SK-N-SH (cell line): ENCODE measurements around the gene PSMB5. TPM values are rescaled to one million over a fixed set of nuclear protein-coding genes. Genes with fewer than 3 reads are reported as not detected.

Experiments used
- CTCF ChIA-PET: fragments of 300-600, 350-600 bp; formaldehyde crosslinking; extraction: SDS; loops from one replicate; lab custom pipeline; 2021; lab: Yijun Ruan, JAX
- POLR2A ChIA-PET: fragments of 350-600 bp; sonication (Branson Sonifier 250); formaldehyde crosslinking; extraction: SDS; loops from one replicate; lab custom pipeline; 2020; ENCODE audit warnings: antibody characterized with exemption, inconsistent platforms; lab: Yijun Ruan, JAX
- DNase-seq: peaks from one replicate; pipeline ENCODE4 v3.0.0; 2012
- H2AFZ ChIP-seq: fragments of 200-600 bp; sonication (generic); 2 replicates; pipeline ENCODE4 v1.8.1; 2016; ENCODE audit warnings: antibody characterized with exemption, mild to moderate bottlenecking, low read depth
- H3F3A ChIP-seq: fragments of 200-600 bp; sonication (generic); replicated peaks from 2 replicates; pipeline ENCODE3; 2016; ENCODE audit warnings: antibody characterized with exemption, mild to moderate bottlenecking; ENCODE audit not compliant: insufficient read depth
- H3K27ac ChIP-seq, 2 experiments: fragments of 200-500 bp in 1 of 2; fragments of 200-600 bp in 1 of 2; sonication (Bioruptor generic) in 1 of 2; sonication (generic), shearing (Covaris generic) in 1 of 2; 2 replicates each; pipeline versions ENCODE4 v1.5.1 to v1.6.1; 2014 to 2016; ENCODE audit warnings: low read depth in 2 of 2, inconsistent platforms in 1 of 2, low read length in 1 of 2, mild to moderate bottlenecking in 1 of 2, mixed read lengths in 1 of 2
- H3K27me3 ChIP-seq: fragments of 200-600 bp; sonication (generic), shearing (Covaris generic); 2 replicates; pipeline ENCODE4 v1.6.1; 2016; ENCODE audit warnings: mixed run types; ENCODE audit not compliant: insufficient read depth
- H3K36me3 ChIP-seq, 2 experiments: fragments of 200-500 bp in 1 of 2; fragments of 200-600 bp in 1 of 2; sonication (Bioruptor generic) in 1 of 2; sonication (generic) in 1 of 2; replicated peaks in 1 of 2; 2 replicates each; pipeline versions ENCODE3 to v1.5.1; 2014 to 2016; ENCODE audit warnings: low read length in 1 of 2, mild to moderate bottlenecking in 1 of 2; ENCODE audit not compliant: insufficient read depth in 2 of 2, control insufficient read depth in 1 of 2
- H3K4me1 ChIP-seq, 2 experiments: fragments of 200-500 bp in 1 of 2; fragments of 200-600 bp in 1 of 2; sonication (Bioruptor generic) in 1 of 2; sonication (generic), shearing (Covaris generic) in 1 of 2; 2 replicates each; pipeline versions ENCODE4 v1.5.1 to v1.6.1; 2014 to 2016; ENCODE audit warnings: low read depth in 1 of 2, low read length in 1 of 2, mixed run types in 1 of 2; ENCODE audit not compliant: insufficient read depth in 2 of 2, control insufficient read depth in 1 of 2
- H3K4me2 ChIP-seq: fragments of 200-600 bp; sonication (generic), shearing (Covaris generic); 2 replicates; pipeline ENCODE4 v1.6.1; 2017; ENCODE audit warnings: mixed run types
- H3K4me3 ChIP-seq, 2 experiments: fragments of 200-500 bp in 1 of 2; fragments of 200-600 bp in 1 of 2; sonication (Bioruptor generic) in 1 of 2; sonication (generic), shearing (Covaris generic) in 1 of 2; 2 replicates each; pipeline versions ENCODE4 v1.5.1 to v1.8.1; 2014 to 2016; ENCODE audit warnings: low read depth in 2 of 2, inconsistent platforms in 1 of 2, low read length in 1 of 2, mild to moderate bottlenecking in 1 of 2, mixed read lengths in 1 of 2, moderate library complexity in 1 of 2
- H3K79me2 ChIP-seq: fragments of 200-600 bp; sonication (generic); 2 replicates; pipeline ENCODE4 v1.8.1; 2017; ENCODE audit warnings: mild to moderate bottlenecking; ENCODE audit not compliant: insufficient read depth
- H3K9ac ChIP-seq: fragments of 200-600 bp; sonication (generic); 2 replicates; pipeline ENCODE4 v1.6.1; 2017; ENCODE audit warnings: mixed run types
- H3K9me2 ChIP-seq: fragments of 200-600 bp; sonication (generic); 2 replicates; pipeline ENCODE4 v1.6.1; 2017; ENCODE audit warnings: mixed run types
- H3K9me3 ChIP-seq: fragments of 200-600 bp; sonication (generic); 2 replicates; pipeline ENCODE4 v1.6.1; 2017; ENCODE audit warnings: mixed run types, mild to moderate bottlenecking, moderate library complexity
- H4K20me1 ChIP-seq: fragments of 200-600 bp; sonication (generic); 2 replicates; pipeline ENCODE4 v1.6.1; 2017; ENCODE audit warnings: mild to moderate bottlenecking, mixed run types; ENCODE audit not compliant: insufficient read depth
- CHD2 ChIP-seq: fragments of 150-350 bp; IDR thresholded peaks from 2 replicates; pipeline ENCODE4 v1.6.1; 2018; ENCODE audit warnings: low read length; ENCODE audit not compliant: partially characterized antibody
- ELF1 ChIP-seq: IDR thresholded peaks from 2 replicates; pipeline ENCODE4 v1.4.0; 2012
- EP300 ChIP-seq, 2 experiments: IDR thresholded peaks; 2 replicates each; pipeline versions ENCODE4 v1.4.0 to v1.6.1; 2012; ENCODE audit warnings: borderline replicate concordance in 1 of 2, low read depth in 1 of 2, low read length in 1 of 2
- EZH2phosphoT487 ChIP-seq: fragments of 200-600 bp; sonication (generic); IDR thresholded peaks from 2 replicates; pipeline ENCODE4 v1.6.1; 2017; ENCODE audit warnings: low read depth, mixed run types, mild to moderate bottlenecking, antibody characterized with exemption, moderate library complexity, borderline replicate concordance
- FOSL2 ChIP-seq: IDR thresholded peaks from 2 replicates; pipeline ENCODE4 v1.4.0; 2012; ENCODE audit warnings: low read depth, mild to moderate bottlenecking, moderate library complexity, borderline replicate concordance
- FOXM1 ChIP-seq: IDR thresholded peaks from 2 replicates; pipeline ENCODE4 v1.4.0; 2012; ENCODE audit warnings: low read depth, mild to moderate bottlenecking
- NFIC ChIP-seq: IDR thresholded peaks from 2 replicates; pipeline ENCODE4 v1.4.0; 2012; ENCODE audit warnings: borderline replicate concordance
- REST ChIP-seq: IDR thresholded peaks from 2 replicates; pipeline ENCODE4 v1.6.1; 2012; ENCODE audit warnings: mild to moderate bottlenecking, low read depth, low read length, moderate library complexity
- TEAD4 ChIP-seq: IDR thresholded peaks from 2 replicates; pipeline ENCODE4 v1.4.0; 2012; ENCODE audit warnings: mild to moderate bottlenecking, borderline replicate concordance; ENCODE audit not compliant: insufficient read depth
- YY1 ChIP-seq: IDR thresholded peaks from 2 replicates; pipeline ENCODE4 v1.4.0; 2012; ENCODE audit warnings: low read depth, mild to moderate bottlenecking
- WGBS: methylation state at CpG from one replicate; pipeline ENCODE4 v1.1.6; 2017; ENCODE audit warnings: low lambda C conversion rate; 5-methylcytosine and 5-hydroxymethylcytosine counted together
- polyA plus RNA-seq, 3 experiments: library from polyadenylated mRNA; depleted of rRNA; stranded (reverse); fragments of >200 nt; gene quantifications; 2 replicates each; pipeline ENCODE4 v1.2.3, GENCODE V29; 2012
- TF ChIP-seq, protein P1 (sequence below): fragments of 150-350 bp; IDR thresholded peaks from 2 replicates; pipeline ENCODE4 v1.6.1; 2017; ENCODE audit warnings: antibody characterized with exemption, low read length, low read depth, borderline replicate concordance
- TF ChIP-seq, protein P2 (sequence below): fragments of 200-600 bp; sonication (generic); IDR thresholded peaks from 2 replicates; pipeline ENCODE4 v1.6.1; 2017; ENCODE audit warnings: antibody characterized with exemption, mild to moderate bottlenecking, moderate library complexity
- TF ChIP-seq, protein P3 (sequence below): IDR thresholded peaks from 2 replicates; pipeline ENCODE4 v1.4.0; 2012; ENCODE audit warnings: low read depth, borderline replicate concordance
- TF ChIP-seq, protein P4 (sequence below): IDR thresholded peaks from 2 replicates; pipeline ENCODE4 v1.4.0; 2012; ENCODE audit warnings: low read depth

The PSMB5 gene
- polyA plus RNA-seq, 1 of the 3 experiments (the other 2 are of a cell fraction), result 337 TPM

DNA sequence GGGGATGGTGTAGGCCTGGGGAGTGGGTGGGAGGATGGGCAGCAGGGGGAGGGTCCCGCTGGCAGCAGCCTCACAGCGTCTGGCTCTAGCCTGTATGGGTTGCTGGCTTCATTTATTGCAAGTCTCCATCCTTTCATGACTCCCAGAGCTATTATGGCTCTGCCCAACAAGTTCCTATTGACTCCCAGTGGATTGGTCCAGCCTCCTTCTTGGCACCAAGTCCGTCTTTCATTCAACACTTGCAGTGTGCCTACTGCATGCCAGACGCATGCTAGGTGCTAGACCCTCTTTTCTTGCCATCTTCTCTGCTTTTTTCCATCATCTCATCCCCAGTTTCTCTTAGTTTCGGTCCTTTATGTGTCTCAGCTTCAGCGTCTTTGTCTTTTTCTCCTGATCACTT is 8.4 kb upstream of the PSMB5 start (continued):
- TF ChIP-seq, protein P1, sequence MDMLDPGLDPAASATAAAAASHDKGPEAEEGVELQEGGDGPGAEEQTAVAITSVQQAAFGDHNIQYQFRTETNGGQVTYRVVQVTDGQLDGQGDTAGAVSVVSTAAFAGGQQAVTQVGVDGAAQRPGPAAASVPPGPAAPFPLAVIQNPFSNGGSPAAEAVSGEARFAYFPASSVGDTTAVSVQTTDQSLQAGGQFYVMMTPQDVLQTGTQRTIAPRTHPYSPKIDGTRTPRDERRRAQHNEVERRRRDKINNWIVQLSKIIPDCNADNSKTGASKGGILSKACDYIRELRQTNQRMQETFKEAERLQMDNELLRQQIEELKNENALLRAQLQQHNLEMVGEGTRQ, result no peak
- TF ChIP-seq NFIC, result no peak

GRCh38 chr14:23042162-23042965 is 7.7 kb upstream of the PSMB5 start, which contains the start of gene PSMB11:
Gene PSMB11 (plus strand): TSS chr14:23042212. CDS start chr14:23042226, 14 bp downstream.
- Histone ChIP-seq H3K36me3 (no peaks in the 10 kb centered on the region), H3K9me2 (no peaks in the 10 kb centered on the region), H3K4me3 (no peak within 1 kb of the TSS), H3F3A (peaks cover 9% of the 10 kb centered on the region), H4K20me1 (no peaks in the 10 kb centered on the region), H3K4me1 (peaks cover 0 to 11% of the 10 kb centered on the region in 2 experiments; a peak in 1 of 4 replicates), H3K27ac (0 out of 4 replicates have a peak within 1 kb of the TSS, but pooled peaks of 1 of the 2 experiments have one; percentile 14), H3K9me3 (no peaks in the 10 kb centered on the region), H2AFZ (no peak within 1 kb of the TSS; the same call in 1 of the 2 replicates), H3K9ac (no peak within 1 kb of the TSS), H3K4me2 (no peak within 1 kb of the TSS), H3K27me3 (no peaks in the 10 kb centered on the region), H3K79me2 (no peaks in the 10 kb centered on the region)
- TF ChIP-seq, protein P2, sequence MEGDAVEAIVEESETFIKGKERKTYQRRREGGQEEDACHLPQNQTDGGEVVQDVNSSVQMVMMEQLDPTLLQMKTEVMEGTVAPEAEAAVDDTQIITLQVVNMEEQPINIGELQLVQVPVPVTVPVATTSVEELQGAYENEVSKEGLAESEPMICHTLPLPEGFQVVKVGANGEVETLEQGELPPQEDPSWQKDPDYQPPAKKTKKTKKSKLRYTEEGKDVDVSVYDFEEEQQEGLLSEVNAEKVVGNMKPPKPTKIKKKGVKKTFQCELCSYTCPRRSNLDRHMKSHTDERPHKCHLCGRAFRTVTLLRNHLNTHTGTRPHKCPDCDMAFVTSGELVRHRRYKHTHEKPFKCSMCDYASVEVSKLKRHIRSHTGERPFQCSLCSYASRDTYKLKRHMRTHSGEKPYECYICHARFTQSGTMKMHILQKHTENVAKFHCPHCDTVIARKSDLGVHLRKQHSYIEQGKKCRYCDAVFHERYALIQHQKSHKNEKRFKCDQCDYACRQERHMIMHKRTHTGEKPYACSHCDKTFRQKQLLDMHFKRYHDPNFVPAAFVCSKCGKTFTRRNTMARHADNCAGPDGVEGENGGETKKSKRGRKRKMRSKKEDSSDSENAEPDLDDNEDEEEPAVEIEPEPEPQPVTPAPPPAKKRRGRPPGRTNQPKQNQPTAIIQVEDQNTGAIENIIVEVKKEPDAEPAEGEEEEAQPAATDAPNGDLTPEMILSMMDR, result no peak
- no peak for TF ChIP-seq FOXM1
- no peak for TF ChIP-seq YY1
- TF ChIP-seq, protein P3, sequence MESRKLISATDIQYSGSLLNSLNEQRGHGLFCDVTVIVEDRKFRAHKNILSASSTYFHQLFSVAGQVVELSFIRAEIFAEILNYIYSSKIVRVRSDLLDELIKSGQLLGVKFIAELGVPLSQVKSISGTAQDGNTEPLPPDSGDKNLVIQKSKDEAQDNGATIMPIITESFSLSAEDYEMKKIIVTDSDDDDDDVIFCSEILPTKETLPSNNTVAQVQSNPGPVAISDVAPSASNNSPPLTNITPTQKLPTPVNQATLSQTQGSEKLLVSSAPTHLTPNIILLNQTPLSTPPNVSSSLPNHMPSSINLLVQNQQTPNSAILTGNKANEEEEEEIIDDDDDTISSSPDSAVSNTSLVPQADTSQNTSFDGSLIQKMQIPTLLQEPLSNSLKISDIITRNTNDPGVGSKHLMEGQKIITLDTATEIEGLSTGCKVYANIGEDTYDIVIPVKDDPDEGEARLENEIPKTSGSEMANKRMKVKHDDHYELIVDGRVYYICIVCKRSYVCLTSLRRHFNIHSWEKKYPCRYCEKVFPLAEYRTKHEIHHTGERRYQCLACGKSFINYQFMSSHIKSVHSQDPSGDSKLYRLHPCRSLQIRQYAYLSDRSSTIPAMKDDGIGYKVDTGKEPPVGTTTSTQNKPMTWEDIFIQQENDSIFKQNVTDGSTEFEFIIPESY, result no peak
- TF ChIP-seq EZH2phosphoT487, result no peak
- TF ChIP-seq, protein P4, sequence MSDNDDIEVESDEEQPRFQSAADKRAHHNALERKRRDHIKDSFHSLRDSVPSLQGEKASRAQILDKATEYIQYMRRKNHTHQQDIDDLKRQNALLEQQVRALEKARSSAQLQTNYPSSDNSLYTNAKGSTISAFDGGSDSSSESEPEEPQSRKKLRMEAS, result no peak
- TF ChIP-seq TEAD4, result no peak
- TF ChIP-seq NFIC, result no peak
- no peak for TF ChIP-seq REST
- no peak for TF ChIP-seq CHD2
- no peak for TF ChIP-seq ELF1
- no peak for TF ChIP-seq EP300 (IDR thresholded peaks at IDR 0.05; ENCODE audit: borderline replicate concordance in 1 of 2, low read depth in 1 of 2, low read length in 1 of 2)
- no peak for TF ChIP-seq FOSL2
- POLR2A ChIA-PET, result no interaction called here
- CTCF ChIA-PET, result interaction anchor here (0.6 to 33.1 kb wide), 7 partner anchors 9 to 74 kb away, joined by 3 to 1566 read pairs (median 4); partner anchors contain the start of genes AJUBA and CDH24
- no peak for DNase-seq
- 96% methylated on average over 24 of the region's 36 CpGs for WGBS
